Activated CD8-positive, alpha-beta memory T cell treated with anti-CD3 and anti-CD28 coated beads for 24 hours (primary cell): ENCODE data around the gene NGRN.

Experiments used
- DNase-seq: peaks from one replicate; pipeline ENCODE4 v3.0.0-alpha.2; 2020

Gene NGRN

DNA sequence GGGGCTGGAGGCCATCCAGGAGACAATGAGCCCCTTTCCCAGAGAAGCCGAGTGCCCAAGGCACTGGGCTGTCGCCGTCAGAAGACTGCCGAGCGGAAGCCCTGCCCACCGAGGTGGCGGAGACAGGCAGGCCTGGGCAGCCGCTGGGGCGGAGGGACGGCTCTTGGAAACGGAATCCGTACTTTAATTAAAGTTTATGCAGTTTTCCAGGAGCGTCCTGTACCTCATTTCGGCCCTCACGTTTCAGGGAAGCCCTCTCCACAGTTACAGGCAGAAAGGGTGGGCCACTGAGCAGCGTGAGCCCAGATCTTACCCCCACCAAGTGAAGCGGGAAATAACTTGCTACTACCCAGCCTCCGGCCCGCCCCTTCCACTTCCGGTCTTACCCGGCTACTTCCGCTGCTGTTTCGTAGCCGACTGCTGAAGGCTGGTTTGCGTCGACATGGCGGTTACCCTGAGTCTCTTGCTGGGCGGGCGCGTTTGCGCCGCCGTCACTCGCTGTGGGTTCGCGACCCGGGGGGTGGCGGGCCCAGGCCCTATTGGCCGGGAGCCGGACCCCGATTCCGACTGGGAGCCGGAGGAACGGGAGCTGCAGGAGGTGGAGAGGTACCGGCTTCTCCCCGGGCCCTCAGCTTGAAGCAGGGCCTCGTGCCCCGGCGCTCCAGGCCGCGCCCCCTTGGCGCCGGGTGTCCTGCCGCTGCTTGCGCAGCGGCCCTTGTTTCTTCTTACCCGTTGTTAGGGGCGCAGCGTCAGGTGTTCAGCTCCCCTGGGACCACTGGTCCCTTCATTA, at the start of gene NGRN:
TSS of gene NGRN (plus strand) at position 402 of the 790 bp plus-strand sequence. CDS start at position 443, 41 bp downstream.
- peak; percentile 96 for DNase-seq

- DNase-seq: no peak
Measured at GRCh38 chr15:90217671-90218394, 47.6 kb upstream of the NGRN start.

- DNase-seq: peak; percentile 85
Measured at GRCh38 chr15:90219421-90220141, 45.9 kb upstream of the NGRN start.

DNA sequence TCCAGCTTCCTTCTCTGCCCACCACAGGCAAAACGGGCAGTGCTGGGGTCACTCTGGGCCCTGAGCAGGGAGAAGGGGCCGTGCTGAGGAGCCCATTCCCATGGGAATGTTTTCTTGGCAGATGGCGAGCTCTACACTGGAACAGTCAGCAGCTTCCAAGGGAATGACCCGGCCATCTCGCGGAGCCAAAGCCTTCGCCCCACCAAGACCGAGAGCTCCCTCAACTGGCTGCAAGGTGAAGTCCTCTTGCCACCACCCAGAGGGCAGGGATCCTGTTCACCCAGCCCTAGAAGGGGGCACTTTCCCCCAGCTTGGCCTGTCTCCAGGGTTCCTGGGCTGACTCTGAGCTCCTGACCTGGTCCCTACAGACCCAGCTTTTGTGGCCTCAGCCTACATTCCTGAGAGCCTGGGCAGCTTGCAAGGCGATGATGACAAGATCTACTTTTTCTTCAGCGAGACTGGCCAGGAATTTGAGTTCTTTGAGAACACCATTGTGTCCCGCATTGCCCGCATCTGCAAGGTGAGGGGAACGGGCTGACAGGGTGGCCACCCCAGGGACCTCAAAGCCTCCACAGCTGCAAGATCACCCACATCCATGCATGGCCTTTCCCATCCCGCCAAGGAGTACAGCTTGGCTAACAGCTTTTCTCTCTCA, 44.1 kb upstream of the NGRN start:
- no peak for DNase-seq

DNA sequence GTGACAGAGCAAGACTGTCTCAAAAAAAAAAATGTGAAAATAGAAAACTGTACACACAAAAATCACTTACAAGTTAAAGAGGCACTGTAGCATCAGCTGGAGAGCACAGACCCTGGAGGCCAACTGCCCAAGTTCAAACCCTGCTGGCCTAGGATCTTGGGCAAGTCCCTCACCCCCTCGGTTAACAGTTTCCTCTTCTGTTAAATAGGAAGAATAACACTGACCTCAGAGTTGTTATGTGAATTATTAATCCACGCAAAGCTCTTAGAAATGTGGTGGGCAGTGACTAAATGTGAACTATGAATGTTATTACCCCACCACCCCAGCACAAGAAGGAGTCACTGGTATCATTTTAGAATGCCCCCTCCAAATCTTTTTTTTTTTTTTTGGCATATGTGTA, 42.9 kb upstream of the NGRN start:
- DNase-seq: no peak

DNA sequence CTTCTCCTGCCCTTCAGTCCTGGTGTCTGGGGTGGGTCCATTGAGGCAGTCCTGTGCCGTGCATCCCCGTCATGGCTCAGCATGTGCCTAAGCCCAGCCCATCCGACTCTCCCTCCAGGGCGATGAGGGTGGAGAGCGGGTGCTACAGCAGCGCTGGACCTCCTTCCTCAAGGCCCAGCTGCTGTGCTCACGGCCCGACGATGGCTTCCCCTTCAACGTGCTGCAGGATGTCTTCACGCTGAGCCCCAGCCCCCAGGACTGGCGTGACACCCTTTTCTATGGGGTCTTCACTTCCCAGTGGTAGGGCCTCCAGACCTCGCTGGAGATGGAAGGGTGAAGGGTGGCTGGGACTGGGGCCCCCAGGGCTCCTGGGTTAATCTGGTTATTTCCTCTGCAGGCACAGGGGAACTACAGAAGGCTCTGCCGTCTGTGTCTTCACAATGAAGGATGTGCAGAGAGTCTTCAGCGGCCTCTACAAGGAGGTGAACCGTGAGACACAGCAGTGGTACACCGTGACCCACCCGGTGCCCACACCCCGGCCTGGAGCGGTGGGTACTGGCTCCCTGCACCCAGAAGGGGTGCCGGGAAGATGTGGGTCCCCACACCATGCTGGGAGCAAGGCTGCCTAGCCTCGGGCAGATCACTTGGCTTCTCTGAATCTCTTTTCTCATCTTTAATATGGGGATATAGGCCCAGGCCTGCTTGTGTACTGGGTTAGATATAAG, 41.9 kb upstream of the NGRN start:
- DNase-seq: no peak

GRCh38 chr15:90225047-90225446, 40.4 kb upstream of the NGRN start:
- no peak for DNase-seq

DNA sequence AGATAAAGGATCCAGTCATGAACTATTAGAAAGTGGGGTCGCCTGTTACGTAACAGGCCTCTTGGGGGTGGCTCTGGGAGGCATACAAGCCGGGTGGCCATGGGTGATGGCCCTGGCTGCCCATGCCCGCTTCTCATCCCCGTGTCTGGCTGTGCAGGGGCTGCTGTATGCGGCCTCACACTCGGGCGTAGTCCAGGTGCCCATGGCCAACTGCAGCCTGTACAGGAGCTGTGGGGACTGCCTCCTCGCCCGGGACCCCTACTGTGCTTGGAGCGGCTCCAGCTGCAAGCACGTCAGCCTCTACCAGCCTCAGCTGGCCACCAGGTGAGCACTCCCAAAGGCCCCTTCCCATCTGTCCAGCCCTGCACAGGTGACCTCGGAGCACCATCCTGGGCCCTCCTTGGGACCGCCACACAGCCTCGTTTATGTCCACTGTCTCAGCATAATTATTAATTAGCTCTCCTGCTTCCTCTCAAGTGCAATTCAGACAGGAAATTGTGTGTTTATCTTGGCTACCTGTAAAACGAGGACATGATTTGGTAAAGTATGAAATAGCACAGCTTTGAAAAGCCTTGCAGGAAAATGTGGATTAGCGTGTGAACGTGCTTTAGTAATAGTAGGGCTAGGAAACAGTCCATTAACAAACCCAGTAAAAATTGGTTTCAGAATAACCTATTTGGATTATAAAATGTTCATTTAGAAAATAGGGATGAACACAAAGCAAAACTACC, 39.8 kb upstream of the NGRN start:
- no peak for DNase-seq

GRCh38 chr15:90227336-90227735, 38.1 kb upstream of the NGRN start:
- no peak for DNase-seq

DNA sequence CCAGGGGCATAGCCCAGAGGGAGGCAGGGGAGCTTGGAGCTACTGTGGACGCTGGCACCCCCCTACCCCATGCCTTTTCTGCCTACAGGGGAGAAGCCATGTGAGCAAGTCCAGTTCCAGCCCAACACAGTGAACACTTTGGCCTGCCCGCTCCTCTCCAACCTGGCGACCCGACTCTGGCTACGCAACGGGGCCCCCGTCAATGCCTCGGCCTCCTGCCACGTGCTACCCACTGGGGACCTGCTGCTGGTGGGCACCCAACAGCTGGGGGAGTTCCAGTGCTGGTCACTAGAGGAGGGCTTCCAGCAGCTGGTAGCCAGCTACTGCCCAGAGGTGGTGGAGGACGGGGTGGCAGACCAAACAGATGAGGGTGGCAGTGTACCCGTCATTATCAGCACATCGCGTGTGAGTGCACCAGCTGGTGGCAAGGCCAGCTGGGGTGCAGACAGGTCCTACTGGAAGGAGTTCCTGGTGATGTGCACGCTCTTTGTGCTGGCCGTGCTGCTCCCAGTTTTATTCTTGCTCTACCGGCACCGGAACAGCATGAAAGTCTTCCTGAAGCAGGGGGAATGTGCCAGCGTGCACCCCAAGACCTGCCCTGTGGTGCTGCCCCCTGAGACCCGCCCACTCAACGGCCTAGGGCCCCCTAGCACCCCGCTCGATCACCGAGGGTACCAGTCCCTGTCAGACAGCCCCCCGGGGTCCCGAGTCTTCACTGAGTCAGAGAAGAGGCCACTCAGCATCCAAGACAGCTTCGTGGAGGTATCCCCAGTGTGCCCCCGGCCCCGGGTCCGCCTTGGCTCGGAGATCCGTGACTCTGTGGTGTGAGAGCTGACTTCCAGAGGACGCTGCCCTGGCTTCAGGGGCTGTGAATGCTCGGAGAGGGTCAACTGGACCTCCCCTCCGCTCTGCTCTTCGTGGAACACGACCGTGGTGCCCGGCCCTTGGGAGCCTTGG, 37.4 kb upstream of the NGRN start:
- no peak for DNase-seq

- no peak for DNase-seq
Measured at GRCh38 chr15:90228960-90229359, 36.5 kb upstream of the NGRN start.

DNA sequence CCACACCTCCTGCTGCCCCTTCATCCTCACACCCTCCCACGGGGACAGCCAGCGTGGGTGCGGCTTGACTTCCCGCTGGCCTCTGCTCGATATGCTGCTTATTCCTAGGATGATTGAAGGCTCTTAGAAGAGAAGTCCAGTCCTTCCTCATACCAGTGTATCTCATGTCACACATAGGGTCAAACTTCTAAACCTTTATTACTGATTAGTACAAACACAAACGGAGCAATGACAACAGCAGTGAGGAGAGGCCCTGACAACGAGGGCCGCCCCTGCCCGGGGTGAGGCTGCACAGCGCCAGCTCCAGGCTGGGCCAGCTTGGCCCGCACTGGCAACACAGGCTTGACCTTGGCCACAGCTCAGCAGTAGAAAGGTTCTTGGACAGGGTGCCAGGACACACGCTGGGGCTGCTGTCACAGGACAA, 35.4 kb upstream of the NGRN start:
- DNase-seq: no peak

GRCh38 chr15:90230610-90231009, 34.9 kb upstream of the NGRN start:
- DNase-seq: no peak

GRCh38 chr15:90231028-90232017, 34.1 kb upstream of the NGRN start:
- DNase-seq: peak; percentile 83

- DNase-seq: no peak
Measured at GRCh38 chr15:90232196-90232595, 33.3 kb upstream of the NGRN start.

- DNase-seq: no peak
Measured at GRCh38 chr15:90232941-90233386, 32.5 kb upstream of the NGRN start.

GRCh38 chr15:90233387-90234095, 31.9 kb upstream of the NGRN start, which contains the start of gene CIB1:
CIB1 (minus strand) TSS chr15:90233941; CDS start chr15:90233885, 56 bp downstream.
- DNase-seq: peak; percentile 97
